Left cardiac atrium (tissue), 4 donors: Measurements from ENCODE around the gene CNOT2. TPM values are rescaled to one million over a fixed set of nuclear protein-coding genes. Genes with fewer than 3 reads are reported as not detected.

Experiments
- ATAC-seq, 2 donors: fragments of 200-7000 bp; cut with Tn5 transposase; one replicate each; pipeline ENCODE4 v1.9.1; 2020; ENCODE audit warnings: mild to moderate bottlenecking in 2 of 2, moderate library complexity in 2 of 2
- DNase-seq: peaks from one replicate; pipeline ENCODE4 v3.0.0-alpha.2; 2020
- intact Hi-C, 2 donors: fragments of 100-400 bp; cut with DNase I; formaldehyde crosslinking; loops; one replicate each; pipeline versions ENCODE4 v1.14.1 to v1.15.1; 2022 to 2023
- total RNA-seq, 2 donors: library from RNA; stranded (reverse); fragmentation: NEBNext Ultra II Directional; extraction: Animal tissue kit (Norgen Biotek cat#: 25700); gene quantifications; one replicate each; pipeline ENCODE4 v1.2.1, GENCODE V29; 2021
- donor health status: DM: no; HTN: yes; CAD: no.
- donor health status: DM: no; HTN: yes; CAD: no; lungs with severe emphysema.
- donor health status: DM: yes; HTN: yes; CAD: no.
- donor health status: Dilated cardiomyopathy.

The CNOT2 gene
- total RNA-seq, 2 donors from 2014 or later, result 36.0 to 44.8 TPM

DNA sequence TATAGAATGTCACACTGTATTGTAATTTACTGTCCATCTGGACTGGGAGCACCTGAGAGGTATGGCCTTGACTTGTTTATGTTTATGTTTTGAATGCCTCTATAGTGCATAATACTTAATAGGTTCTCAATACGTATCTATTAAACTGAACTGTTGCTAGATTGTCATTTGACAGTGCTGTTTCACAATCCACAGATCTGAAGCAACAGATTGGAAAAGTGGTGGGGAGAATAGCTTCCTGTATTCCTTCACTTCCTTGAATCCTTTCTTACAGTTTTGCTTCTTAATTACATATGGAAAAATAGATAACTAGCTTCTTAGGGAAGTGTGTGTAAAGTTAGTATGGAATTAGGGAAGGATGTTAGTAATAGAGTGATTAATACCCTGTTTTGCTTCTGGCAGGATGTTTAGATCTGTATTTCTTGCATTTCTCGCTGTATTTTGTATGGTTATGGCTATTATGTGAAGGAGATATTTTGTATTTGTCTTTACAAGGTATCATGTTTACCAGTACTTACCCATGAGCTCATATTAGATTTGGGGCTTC is 4.5 kb downstream of the CNOT2 start:
- intact Hi-C loops, result loop anchor here in 1 of 2 donors (10.0 kb wide), 1 partner anchor 307 kb away; no protein-coding TSS in a partner anchor
- ATAC-seq (no peak), DNase-seq (no peak)

DNA sequence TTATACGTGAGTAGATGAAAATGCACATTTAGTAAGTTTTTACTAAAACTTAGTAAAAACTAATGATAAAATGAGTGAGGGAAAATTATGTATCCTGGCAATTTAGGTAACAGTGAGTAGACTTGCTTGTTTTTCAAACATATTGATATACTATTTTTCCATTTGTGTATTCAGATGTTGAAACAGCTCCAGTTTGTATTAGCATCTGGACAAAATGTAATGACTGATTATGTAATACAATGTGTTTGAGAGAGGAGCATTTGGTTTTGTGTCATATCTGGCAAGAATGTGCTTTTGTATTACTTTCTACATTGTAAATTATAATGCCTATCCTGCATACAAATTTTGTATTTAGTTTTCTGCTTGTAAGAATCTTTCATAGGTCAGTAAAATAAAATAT is 5.6 kb downstream of the CNOT2 start:
- ATAC-seq, result no peak
- intact Hi-C loops, result loop anchor here in 1 of 2 donors (10.0 kb wide), 1 partner anchor 306 kb away; no protein-coding TSS in a partner anchor

DNA sequence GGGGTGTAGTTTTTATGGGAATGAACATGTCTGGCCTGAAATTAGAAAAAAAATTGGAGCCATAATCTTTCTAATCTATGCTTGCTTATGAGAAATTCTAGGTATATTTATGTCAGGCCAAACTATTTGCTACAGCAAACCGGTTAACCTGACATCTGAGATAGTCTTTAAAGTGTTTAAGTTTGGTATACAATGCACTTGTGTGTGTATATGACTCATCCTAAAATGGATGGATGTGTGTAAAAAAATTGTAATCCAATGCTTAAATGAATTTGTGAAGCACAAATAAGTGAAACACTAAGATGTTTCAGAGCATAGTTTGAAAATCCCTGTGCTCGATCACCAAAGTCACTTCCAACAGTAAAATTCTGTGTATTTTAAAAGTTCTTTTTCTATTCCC is 6.7 kb downstream of the CNOT2 start:
- intact Hi-C loops, result loop anchor here in 1 of 2 donors (10.0 kb wide), 1 partner anchor 305 kb away; no protein-coding TSS in a partner anchor
- DNase-seq, result no peak

More for the DNA sequence above, 5.6 kb downstream of the CNOT2 start:
- DNase-seq, result no peak

DNA sequence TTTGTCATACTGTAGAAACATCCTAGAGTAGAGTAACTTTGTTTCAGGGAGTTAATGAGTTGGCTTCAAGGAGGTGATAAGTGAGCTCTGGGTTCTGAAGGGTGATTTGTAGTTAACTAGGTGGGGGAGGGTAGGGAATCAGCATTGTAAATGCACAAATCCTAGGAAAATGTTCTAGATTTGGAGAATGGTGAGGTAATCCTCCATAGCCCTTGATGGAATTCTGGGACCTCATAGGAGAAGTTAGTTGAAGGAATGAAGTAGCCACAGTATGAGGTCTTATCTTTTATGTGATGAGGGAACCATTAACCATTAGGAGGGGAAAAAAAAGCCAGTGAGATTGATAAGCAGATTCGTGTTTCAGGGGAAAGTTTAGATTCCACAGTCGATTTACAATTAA is 8.0 kb downstream of the CNOT2 start:
- DNase-seq, result no peak
- no peak for ATAC-seq
- intact Hi-C loops, result no loop called here

More for the DNA sequence above, 6.7 kb downstream of the CNOT2 start:
- ATAC-seq, result no peak

DNA sequence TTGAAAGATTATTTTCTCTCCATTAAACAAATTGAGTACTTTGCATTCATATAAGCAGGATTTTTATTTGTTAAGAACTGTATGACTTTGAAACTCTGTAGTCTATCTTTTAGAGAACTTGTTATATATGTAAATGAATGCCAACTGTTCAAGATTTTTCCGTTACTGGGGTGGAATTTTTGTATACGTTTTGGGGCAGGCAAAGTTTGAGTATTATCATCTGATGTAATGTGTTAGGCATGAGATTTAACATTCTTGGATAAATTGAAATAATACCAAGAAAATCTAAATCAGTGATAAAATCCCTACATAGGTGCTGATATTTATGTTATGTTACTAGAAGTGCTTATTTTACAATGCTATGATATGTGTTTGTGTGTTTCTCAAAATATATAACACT is 8.4 kb downstream of the CNOT2 start:
- no peak for DNase-seq
- ATAC-seq, result no peak
- intact Hi-C loops, result no loop called here

DNA sequence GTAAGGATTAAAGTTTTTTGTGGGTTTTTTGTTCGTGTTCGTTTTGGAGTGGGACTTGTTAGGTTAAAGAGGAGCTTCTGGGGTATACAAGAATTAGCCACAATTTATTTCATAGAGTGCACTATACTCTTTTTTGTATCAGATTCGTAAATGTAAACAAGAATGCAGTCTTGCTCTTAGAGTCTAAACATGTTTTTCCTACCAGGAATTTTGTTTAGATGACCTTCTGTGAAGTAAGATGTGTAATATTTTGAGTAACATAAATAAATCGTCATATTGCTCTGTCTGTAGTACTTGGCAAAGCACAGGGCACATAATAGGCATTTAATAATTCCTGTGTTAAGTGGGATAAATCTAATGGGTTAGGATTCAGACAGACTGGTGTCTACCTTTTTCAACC is 9.6 kb downstream of the CNOT2 start:
- DNase-seq, result no peak
- ATAC-seq, result no peak
- intact Hi-C loops, result no loop called here

DNA sequence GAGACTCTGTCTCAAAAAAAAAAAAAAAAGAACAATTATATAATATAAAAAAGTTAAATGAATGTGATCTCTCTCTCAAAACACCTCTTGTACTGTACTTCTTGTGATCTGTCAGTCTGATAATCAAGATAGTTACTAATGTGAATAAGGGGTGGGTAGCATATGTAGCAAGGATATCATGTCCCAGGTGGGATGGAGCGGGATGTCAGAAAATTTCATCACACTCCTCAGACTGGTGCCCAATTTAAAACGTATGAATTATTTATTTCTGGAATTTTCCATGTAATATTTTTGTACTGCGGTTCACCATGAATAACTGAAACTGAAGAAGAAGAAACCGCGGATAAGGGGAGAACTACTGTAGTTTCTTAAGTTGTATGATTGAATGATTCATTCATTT is 11.0 kb downstream of the CNOT2 start:
- intact Hi-C loops, result no loop called here
- no peak for DNase-seq
- no peak for ATAC-seq

DNA sequence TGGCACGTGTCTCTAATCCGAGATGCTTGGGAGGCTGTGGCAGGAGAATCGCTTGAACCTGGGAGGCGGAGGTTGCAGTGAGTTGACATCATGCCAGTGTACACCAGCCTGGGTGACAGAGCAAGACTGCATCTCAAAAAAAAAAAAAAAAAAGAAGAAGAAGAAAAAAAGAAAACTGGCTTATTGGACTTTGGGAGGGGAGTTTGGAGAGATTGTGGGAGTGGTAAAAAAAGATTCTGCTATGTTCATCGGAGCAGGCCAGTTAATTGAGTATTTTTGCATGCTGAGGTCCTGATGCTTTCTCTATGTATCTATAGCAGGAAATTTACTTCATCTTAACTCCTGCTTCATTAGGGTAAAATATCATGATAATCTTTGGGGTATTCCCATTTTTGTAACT is 11.6 kb downstream of the CNOT2 start:
- intact Hi-C loops, result no loop called here
- DNase-seq (no peak), ATAC-seq (no peak)

DNA sequence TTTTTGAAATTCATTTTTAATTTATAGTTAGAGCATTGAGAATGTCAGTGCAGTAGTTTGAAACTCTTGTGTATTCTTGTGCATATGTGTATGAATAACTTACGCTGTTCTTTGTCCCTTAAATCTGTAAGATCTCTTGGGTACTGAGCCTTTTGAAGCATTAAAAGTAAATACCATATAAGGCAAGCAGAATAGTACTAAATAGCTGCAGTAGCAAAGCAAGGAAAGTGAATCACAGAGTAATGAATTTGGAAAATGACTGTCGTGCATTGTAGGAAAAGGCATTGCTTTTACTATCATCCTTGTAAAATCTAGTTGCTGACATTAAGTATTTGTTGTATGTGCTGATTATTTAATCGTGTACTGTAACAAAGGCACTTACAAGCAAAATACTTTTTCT is 12.1 kb downstream of the CNOT2 start:
- intact Hi-C loops, result no loop called here
- ATAC-seq (peak in 1 of 2 donors; percentile 25), DNase-seq (no peak)

DNA sequence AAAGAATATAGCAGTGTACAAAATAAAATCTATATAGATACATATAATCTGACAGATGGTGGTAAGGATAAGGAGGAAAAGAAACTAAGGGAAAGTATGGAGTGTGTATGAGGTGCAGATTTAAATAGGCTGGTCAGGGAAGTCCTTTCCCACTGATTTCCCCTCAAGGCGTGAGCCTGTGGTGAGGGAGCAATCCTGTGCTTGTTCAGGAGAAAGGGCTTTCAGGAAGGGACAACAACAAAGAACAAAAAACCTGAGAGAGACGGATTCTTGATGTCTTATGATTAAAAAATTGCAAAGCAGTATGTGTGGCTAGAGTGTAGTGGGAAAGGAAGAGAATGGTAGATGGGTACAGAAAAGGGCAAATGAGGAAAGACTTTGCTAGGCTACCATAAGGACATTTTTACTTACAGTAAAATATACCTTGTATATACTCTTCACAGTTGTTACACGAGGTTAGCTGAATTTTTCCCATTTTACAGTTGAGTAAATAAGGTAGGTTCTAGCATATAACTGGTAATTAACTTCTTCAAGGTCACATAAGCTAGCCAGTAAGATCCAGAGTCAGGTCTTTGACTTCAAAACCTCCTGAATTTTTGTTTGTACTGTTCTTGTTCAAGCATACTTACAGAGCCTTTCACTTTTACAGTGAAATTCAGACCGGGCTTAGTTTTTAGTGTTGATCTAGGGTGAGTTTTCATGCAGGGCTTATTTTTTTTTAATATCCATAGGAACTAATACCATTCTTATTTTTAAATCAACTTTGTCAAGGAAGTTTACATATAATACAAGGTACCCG is 15.6 kb downstream of the CNOT2 start:
- ATAC-seq, result no peak
- intact Hi-C loops, result no loop called here
- no peak for DNase-seq

DNA sequence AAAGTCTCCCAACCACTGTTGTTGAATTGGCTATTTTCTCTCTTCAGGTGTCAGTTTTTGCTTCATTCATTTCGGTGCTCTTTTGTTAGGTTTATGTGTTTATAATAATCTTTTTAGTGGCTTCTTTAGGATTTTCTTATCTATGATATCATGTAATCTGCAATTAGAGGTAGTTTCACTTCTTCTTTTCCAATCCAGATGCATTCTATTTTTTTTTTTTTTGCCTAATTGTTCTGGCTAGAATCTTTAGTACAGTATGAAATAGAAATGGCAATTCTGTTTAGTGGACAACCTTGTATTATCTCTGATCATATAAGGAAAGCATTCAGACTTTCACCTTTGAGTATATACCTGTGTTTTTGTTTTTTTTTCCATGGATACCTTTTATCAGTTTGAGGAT is 17.4 kb downstream of the CNOT2 start:
- intact Hi-C loops, result no loop called here
- DNase-seq, result no peak
- ATAC-seq, result no peak

DNA sequence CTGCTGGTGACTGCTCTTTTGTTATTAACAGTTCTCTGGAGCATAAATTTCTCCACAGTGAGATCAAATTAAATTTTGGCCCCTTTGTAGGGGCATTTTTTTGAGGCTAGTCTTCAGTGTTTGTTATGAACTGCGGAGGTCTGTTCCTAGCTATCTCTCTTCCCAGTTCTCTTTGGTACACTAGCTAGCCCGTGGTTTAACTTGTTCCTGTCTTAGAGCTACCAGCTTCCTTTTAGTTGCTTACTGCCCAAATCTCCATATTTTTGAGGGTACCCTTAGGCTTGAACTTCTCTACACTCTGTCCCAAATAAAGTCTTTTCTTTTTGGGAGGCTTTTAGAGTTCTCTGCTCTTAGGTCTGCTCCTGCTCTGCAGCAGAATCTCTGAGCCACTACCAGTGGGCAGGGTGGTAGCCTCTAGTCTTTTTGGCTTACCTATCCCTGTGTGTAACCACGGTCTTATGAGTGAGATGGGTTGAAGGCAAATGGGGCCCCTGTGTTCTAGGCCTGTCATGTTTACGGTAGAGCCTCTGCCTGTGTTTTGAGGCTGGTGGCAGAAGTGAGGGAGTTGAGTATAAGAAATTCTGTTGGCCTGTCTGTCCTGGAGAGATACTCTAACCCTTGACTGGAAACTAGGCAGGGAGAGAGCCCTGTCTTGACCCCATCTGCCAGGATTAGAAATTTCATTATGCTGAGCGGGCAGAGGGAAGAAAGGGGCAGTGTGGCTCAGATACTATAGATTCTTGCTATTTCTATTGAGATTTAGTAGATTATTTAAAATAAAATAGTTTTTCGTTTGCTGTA is 21.0 kb downstream of the CNOT2 start:
- DNase-seq (no peak), ATAC-seq (no peak)
- intact Hi-C loops, result no loop called here

DNA sequence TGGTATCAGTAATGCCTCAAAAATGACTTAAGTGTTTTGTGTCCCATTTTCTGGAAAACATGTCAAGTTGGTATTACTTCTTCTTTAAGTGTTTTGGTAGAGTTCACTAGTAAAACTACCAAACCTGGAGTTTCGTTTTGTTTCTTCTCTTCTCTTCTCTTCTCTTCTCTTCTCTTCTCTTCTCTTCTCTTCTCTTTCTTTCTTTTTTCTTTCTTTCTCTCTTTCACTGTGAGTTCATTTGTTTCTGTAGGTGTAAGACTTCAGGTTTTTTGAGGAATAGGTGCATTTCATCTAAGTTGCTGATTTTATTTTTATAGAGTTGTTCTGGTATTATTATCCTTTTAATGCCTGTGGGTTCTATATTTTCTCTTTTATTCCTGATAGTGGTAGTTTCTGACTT is 21.9 kb downstream of the CNOT2 start:
- DNase-seq (no peak), ATAC-seq (no peak)
- intact Hi-C loops, result no loop called here

DNA sequence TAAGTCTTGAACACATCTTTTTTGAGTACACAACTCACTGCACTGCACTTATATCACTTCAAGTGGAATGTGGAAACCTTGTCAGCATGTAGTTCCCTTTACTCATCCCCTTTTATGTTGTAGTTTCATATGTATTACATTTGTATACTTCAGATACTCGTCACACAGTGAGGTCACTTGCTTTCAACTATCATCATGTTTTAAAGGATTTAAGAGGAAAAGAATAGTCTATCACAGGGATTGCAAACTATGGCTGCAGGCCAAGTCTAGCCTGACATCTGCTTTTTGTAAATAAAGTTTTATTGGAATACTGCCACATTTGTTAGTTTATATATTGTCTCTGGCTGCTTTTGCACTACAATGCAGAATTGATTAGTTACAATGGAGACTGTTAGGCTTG is 24.3 kb downstream of the CNOT2 start:
- DNase-seq (no peak), ATAC-seq (no peak)
- intact Hi-C loops, result no loop called here

DNA sequence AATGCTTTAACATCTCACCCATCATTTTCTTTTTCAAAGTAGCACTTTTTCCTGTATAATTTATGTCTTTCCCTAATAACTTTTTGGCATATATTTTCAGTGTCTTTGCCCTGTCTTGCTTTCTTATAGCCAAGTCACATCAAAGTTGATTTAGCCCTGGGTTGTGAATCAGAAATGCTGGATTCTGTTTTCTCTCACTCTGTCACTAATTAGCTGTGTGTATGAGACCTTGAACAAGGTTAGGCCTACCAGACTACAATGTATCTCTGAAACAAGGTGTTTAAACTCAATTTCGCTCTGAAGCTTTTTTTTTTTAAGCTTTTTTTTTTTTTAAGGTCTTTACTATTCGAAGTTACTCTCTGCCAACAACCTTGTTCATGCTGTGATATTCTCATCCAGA is 25.7 kb downstream of the CNOT2 start:
- ATAC-seq (no peak), DNase-seq (no peak)
- intact Hi-C loops, result no loop called here

DNA sequence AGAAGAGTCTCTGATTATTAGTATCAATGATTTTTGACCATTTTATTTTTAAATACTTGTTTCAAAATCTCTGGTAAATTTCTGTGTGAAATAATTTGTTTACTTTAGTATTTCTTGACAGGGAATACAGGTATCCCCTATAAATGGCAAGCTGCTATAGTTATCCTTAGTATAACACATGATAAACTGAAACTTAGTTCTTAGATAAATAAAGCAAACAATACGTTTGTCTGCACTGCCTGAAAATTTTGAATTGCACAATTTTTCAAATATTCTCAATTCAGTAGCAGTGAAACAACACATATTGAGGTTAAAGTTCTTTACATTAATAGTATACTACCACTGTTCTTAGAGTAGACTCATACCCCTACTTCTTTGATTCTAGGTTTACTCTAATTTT is 26.9 kb downstream of the CNOT2 start:
- intact Hi-C loops, result no loop called here
- DNase-seq, result no peak
- ATAC-seq, result no peak

DNA sequence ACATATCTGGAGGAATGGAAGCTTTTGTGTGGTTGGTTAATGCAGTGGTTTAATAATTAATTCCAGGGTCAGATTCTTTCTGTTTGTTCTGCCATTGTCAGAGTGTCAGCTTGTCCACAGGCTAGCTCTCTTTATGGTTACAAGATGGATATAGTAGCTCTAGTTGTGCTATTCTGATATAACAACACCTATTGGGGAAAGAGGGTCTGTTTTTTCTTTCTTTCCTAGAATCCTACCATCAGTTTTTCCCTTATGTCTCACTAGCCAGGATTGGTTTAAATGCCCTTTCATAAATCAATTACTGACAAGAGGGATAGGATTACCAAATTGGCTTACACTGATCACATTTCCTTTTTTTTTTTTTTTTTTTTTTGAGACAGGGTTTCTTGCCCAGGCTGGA is 27.8 kb downstream of the CNOT2 start:
- intact Hi-C loops, result no loop called here
- DNase-seq, result no peak
- no peak for ATAC-seq

DNA sequence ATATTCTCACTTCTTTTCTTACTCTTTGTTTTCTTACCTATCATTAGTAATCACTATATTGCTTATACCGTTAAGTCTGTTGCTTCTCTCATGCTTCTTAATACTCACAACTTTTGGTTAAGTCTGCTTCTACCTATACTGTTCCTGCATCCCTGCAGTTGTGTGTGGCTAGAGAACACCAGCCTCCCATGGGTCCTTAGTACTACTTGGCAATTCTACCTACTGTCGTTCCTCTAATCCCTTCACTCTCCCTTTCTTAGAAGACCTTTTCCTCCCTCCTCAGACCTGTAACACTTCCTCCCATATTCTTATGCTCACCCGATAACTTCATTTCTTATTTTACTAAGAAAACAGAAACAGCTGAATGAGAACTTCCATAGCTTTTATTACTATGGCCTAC is 29.3 kb downstream of the CNOT2 start:
- intact Hi-C loops, result loop anchor here in 1 of 2 donors (1.0 kb wide), 1 partner anchor 16 kb away; no protein-coding TSS in a partner anchor
- DNase-seq (no peak), ATAC-seq (no peak)

DNA sequence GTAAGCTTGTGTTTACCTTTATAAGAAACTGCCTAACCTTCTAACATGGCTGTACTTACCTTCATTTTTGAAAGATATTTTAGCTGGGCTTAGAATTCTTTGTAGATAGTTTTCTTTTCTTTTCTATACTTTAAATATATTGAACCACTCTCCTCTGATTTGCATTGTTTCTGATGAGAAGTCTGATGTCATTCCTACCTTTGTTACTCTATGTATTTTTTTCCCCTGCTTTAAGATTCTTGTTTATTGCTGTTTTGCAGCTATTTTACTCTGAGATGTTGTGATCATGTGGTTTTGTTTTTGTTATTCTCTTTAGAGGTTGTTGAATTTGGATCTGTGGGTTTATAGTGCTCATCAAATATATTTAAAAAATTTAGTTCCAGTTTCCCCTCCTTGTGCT is 31.8 kb downstream of the CNOT2 start:
- DNase-seq (no peak), ATAC-seq (no peak)
- intact Hi-C loops, result no loop called here

DNA sequence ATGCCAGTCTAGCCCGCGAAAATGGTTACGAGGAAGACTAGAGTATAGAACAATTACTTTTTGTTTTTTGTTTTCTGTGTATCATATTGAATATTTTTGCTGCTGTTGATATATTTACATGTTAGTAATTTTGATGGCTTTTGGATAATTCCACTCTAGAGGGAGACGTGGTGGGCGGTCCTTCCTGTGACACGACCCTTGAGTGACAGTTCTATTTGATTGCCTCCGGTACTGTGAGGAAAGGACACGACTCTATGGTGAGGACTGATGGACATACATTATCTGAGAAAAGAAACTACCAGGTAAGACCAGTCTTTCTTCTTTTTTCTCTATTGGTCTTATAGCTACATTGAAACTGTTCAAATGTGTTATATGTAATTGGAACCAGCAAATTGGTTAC is 34.7 kb downstream of the CNOT2 start:
- intact Hi-C loops, result no loop called here

More for the DNA sequence above, 34.7 kb downstream of the CNOT2 start:
- DNase-seq, result no peak
- no peak for ATAC-seq
